GM19193 (cell line): Measurements from ENCODE around the gene RBMS2.
A peak's percentile ranks its signal among the peaks of the same experiment; 100 is the strongest.

ENCODE experiments used
- POLR2A ChIP-seq: IDR thresholded peaks from 4 replicates; pipeline ENCODE4 v1.6.1; 2011; ENCODE audit not compliant: insufficient read depth, insufficient read length; ENCODE audit errors: extremely low read depth

Gene RBMS2, protein sequence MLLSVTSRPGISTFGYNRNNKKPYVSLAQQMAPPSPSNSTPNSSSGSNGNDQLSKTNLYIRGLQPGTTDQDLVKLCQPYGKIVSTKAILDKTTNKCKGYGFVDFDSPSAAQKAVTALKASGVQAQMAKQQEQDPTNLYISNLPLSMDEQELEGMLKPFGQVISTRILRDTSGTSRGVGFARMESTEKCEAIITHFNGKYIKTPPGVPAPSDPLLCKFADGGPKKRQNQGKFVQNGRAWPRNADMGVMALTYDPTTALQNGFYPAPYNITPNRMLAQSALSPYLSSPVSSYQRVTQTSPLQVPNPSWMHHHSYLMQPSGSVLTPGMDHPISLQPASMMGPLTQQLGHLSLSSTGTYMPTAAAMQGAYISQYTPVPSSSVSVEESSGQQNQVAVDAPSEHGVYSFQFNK

DNA sequence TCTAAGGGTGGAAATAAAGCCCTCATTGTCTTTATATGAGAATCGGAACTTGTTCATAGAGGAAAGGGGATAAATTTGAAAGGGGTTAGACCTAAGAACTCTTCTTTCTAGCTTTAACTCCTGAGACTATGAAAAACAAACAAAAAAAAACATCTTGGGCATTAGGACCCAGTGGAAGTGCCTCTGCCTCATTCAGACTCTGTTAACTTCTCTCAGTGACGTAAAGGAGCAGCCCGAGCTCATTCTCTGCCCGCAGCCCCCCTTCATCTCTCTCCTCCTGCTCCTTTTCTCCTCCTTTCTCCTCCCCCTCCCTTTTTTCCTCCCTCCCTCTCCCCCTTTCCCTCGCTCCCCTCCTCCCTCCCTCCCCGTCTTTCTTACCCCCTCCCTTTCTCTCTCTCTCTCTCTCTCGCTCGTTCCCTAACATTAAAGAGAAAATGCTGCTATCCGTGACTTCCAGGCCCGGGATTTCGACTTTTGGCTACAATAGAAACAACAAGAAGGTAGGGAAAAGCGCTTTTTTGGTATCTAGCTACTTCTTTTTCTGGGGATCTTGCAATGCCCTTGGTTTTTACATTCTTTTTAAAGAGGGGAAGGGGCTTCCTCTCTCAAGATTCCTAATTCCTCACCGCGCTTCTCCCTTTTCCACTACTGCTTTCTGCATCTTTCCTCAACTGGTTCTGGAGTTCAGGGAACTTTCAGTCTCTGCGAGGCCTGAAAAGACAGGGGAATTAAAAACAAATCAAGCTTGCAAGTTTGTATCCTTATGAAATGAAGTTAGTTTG lies at the start of gene RBMS2:
Gene RBMS2 (plus strand): TSS at position 231 of the 782 bp plus-strand sequence. CDS start 204 bp downstream, at position 435.
- TF ChIP-seq POLR2A = no peak

DNA sequence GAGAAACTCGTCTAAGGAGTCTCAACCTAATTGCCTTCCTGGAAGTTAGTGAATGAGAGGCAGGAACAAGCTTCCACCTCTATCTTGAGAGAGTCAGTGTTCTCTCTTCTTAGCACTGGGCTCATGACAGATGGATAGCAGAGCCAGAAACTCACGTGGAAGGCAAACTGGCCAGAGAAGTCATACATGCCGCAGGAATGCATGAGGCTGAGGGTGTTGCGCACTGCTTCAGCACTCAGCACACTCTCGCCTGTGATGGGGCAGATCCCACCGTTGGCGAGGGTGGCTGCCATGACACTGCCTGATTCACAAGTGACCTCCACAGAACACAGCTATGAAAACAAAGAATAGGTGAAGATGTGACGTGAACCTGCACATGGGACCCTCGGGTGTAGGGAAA lies 47.2 kb upstream of the RBMS2 start:
- TF ChIP-seq POLR2A = peak; percentile 34

DNA sequence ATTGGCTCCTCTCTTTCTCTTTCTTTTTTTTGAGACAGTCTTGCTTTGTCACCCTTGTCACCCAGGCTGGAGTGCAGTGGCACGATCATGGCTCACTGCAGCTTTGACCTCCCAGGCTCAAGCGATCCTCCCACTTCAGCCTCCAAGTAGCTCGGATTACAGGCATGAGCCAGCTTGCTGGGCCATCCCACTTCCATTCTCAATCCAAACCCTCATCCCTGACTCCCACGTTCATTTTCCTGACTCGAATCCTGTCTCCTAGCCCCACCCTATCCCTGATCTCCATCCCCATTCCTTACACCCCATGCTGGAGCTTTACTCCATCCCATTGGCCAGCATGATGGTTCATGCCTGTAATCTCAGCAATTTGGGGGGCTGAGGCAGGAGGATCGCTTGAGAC lies 45.5 kb upstream of the RBMS2 start:
- TF ChIP-seq POLR2A = no peak

DNA sequence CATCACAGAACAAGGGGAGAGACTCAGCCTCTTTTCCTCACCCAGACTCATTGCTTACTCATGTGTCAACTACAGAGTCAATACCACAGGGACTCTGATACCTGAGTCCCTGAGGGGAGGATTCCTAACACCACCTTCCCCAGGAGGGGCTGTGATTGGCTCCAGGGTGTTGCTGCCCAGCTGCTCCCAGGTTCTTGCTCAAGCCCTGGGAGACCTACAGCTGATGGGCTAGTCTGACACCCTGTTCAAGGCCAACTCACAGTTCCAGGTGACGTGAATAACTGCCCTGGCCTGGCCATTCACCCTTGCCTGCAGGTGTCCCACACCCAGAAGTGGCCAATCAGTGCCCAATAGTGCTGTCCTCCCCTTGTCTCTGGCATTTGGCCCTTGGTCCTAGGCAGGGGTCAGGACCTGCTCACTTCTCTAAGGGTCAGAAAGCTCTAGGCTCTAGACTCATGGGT lies 44.6 kb upstream of the RBMS2 start:
- TF ChIP-seq POLR2A = no peak

DNA sequence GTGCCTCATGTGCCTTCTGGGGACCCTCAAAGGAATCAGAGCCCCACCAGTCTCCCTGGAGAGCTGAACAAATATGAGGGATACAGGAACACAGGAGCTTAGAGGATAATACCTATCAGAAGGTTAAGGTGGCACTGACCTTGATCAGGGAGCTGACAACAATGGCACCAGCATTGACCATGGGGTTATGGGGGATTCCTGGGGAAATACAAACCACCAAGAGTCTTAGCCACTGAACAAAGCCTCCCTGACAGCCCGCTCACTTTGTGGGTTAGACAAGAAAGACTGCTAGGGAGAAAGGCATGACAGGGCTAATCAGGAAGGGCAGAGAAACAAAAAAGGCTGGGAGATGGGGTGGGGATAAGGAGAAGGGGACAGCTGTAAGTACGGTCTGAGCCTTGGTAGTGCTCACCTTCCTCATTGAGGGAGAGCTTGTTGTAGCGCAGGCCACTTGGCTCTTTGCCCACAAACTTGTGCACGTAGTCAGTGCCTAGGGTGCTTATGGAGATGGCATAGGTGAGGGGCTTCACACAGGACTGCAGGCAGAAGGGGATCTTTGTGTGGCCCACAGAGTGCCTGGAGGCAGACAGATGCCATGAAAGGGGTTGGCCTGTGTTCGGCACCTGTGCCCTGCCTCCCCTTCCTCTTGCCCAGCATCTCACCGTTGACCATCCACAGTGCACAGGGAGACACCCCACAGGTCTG lies 43.9 kb upstream of the RBMS2 start:
- TF ChIP-seq POLR2A = no peak

DNA sequence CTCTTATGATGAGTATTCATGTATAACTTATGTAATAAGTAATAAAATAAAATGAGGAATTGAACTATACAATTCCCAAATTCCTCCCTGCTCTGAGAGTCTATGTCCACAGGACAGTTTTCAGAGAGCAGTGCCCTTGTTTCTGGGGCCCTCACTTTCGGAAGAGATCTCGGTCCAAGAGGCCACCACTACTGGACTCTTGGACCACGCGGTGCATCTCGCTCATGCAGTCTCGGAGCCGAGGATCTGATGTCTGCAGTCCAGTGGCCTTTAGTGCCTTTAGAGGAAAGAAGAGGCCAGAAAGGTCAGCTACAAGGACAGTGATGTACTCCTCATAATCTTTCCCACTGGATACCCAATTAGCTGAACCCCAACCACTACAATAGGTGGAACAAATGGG lies 42.0 kb upstream of the RBMS2 start:
- TF ChIP-seq POLR2A = no peak

DNA sequence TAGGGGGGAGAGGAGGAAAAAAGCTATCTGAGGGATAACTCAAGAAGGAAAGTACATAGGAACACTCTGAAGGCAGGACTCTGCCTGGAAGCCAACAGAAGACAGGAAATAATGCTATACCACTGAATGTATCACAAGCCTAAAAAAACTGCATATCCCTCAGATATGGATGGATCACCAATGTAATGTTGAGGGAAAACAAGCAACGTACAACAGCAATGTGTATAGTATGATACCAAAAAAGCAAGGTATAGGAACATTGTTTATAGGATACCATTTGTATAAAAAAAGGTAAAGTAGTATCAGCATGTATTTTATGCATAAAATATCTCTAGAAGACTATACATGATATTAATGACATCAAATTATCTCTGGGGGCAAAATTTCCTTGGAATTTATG lies 37.1 kb upstream of the RBMS2 start:
- no peak for TF ChIP-seq POLR2A

DNA sequence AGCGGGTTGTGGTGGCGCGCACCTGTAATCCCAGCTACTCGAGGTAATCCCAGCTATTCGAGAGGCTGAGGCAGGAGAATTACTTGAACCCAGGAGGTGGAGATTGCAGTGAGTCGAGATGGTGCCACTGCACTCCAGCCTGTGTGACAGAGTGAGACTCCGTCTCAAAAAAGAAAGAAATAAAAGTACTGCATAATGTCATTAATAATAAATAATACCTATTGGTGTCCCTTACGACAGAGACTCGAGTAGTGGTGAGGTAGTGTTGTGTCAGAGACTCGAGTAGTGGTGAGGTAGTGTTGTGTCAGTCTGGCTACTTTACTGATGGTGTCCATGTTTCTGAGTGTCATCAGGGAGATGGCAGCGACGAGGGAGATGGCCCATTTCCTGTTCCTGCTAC lies 34.9 kb upstream of the RBMS2 start:
- TF ChIP-seq POLR2A = no peak

DNA sequence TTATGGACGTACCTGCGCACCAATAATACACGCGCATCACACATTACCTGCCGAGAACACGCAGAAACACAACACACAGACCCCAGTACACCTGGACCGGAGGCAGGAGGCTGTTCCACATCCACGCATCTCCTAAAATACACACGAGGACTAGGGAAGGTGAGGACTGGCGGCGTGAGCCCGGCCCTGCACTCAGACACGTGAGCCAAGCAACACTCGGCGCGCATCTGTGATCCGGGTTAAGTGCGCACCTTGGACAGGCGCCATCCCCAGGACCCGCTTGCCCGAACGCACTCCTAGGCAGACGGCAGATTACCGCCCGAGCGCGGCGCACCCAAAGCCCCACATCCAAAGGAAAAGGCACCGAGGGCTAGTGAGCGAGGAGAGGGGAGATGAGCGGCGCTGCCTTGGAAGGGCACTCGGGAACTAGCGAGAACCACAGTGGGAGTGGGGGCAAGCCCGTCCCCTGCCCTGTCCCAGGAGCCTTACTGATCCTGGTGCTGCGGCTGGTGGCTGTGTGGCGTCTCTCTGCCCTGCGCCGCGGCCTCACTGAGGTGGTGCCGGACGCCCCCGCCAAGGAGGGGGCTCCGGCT lies 34.1 kb upstream of the RBMS2 start:
- TF ChIP-seq POLR2A = no peak

DNA sequence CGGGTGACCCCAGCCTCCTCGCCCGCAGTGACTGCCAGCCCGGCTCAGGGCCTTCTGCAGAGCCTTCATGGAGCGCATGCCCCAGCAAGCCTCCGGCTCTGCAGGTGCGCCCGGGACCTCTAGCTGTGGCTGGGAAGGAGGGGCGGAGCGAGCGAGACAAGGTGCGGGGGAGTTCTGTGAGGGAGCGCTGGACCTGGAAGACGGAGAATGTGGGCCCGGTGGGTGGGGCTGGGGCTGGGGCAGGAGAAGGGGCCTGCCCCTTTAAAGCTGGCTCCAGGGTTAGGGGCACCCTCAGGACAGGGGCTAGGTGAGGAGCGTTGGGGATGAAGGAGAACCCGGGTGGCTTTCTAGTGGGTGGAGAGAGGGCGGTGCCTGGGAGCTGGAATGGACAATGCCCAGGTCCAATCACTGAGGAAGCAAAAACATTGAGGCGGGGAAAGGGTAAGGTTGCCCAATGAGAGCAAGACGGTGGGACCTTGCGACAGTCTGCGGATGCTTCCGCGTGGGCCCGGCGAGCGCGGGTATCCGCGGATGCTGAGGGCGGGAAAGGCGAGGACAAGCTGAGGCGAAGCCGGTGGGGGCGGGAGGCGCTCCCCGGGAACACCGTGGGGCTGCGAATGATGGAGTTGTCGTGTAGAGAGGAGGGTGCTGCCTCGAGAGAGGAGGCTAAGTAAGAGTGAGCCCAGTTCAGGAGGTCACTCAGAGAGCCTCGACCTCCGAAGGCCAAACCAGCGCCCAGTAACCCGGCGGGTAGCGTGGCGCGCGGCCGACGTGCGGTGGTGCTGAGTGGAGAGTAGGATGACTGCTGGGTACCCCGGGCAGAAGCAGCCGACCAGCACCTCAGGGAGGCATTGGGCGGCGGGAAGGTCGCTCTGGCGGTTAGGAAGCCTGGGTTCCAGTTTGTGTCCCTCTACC lies 33.3 kb upstream of the RBMS2 start, which contains the start of gene GLS2:
Gene GLS2 (minus strand): TSS at position 121 of the 915 bp plus-strand sequence. CDS start 43 bp downstream, at position 78.
- no peak for TF ChIP-seq POLR2A

DNA sequence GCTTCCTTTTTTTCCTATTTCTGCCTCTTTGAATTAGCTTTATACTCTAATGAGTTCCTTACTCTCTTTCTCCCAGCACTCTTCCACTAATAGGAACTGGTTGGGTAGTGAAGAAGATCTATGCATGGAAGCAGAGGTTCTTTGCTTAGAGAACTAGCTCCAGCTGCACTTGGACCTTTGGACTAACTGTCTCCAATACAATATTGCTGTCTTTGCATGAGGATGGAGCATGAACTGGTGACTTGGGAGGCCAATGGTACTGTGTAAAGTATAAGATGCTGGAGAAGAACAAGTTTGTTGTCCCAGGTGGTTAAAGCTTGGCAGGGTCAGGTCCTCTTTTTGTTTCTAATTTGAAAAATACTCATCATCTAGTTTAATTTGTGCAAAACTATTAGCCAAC lies 31.3 kb upstream of the RBMS2 start:
- TF ChIP-seq POLR2A = no peak

DNA sequence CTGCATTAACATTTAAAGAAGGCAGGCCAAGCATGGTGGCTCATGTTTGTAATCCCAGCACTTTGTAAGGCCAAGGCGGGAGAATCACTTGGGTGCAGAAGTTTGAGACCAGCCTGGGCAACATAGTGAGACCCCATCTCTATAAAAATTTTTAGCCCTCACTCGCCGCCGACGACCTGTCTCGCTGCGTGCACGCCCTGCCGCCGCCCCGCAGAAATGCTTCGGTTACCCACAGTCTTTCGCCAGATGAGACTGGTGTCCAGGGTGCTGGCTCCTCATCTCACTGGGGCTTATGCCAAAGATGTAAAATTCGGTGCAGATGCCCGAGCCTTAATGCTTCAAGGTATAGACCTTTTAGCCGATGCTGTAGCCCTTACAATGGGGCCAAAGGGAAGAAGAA lies 10.8 kb upstream of the RBMS2 start:
- TF ChIP-seq POLR2A = no peak

DNA sequence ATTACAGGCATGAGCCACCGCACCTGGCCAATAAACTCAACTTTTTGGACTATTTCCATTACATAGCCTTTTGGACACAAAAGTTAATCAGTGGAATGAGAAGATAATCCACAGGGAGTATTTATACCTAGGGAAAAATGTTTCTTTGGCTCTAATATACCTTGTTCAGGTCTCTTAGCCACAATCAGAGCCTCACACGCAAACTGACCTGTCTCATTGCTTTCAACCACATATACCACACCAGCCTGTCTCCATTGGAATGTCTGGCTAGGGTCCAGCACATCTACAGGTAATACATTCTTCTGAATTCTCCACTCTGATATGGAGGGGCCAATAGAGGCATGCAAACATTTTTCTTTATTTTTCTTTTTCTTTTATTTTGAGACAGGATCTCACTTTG lies 3.8 kb upstream of the RBMS2 start:
- no peak for TF ChIP-seq POLR2A

DNA sequence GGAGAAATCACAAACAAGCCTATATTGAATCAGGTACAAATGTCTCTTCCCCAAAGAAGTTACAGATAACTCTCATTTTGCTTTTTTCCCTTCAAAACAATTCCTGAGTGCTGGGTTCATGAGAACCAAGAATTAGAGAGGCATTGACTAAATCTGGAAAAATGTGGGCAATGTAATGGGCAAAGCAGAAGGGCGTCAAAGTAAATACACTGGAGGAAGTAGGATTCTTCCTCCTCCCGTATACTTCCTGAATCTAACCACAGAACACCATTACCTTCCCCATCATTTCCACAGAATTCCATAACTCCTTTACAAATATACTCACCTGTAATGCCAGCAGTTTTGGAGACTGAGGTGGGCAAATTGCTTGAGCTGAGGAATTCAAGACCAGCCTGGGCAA lies 3.0 kb upstream of the RBMS2 start:
- TF ChIP-seq POLR2A = no peak
